HG03565 (cell line): ENCODE results near the gene GGNBP2.

ENCODE experiments used
- ATAC-seq: cut with Tn5 transposase; IDR thresholded peaks from one replicate; pipeline ENCODE4 v1.9.1; 2021; ENCODE audit warnings: mild to moderate bottlenecking, moderate library complexity; ENCODE audit not compliant: unreplicated experiment

The GGNBP2 gene

GRCh38 chr17:36550491-36551417, 6.0 kb downstream of the GGNBP2 start:
- ATAC-seq: no peak

GRCh38 chr17:36553459-36553858, 8.7 kb downstream of the GGNBP2 start:
- no peak for ATAC-seq

- no peak for ATAC-seq
Observed at GRCh38 chr17:36566081-36566480, 21.4 kb downstream of the GGNBP2 start.

GRCh38 chr17:36575028-36575427, 30.3 kb downstream of the GGNBP2 start:
- ATAC-seq: no peak

GRCh38 chr17:36576793-36577192, 32.1 kb downstream of the GGNBP2 start:
- ATAC-seq: no peak

- no peak for ATAC-seq
Observed at GRCh38 chr17:36578671-36579070, 34.0 kb downstream of the GGNBP2 start.

GRCh38 chr17:36583787-36584186, 39.1 kb downstream of the GGNBP2 start:
- no peak for ATAC-seq

- ATAC-seq: no peak
Observed at GRCh38 chr17:36586138-36586537, 41.4 kb downstream of the GGNBP2 start.

- no peak for ATAC-seq
Observed at GRCh38 chr17:36590082-36590481, 45.4 kb downstream of the GGNBP2 start.

GRCh38 chr17:36591434-36592315, 47.0 kb downstream of the GGNBP2 start, which contains the start of gene DHRS11:
Gene DHRS11 (plus strand): TSS chr17:36591879. CDS start chr17:36592010, 131 bp downstream.
- peak; percentile 57 for ATAC-seq

GRCh38 chr17:36592316-36592715, 47.6 kb downstream of the GGNBP2 start:
- no peak for ATAC-seq

- ATAC-seq: no peak
Observed at GRCh38 chr17:36592716-36593321, 48.1 kb downstream of the GGNBP2 start.

- ATAC-seq: no peak
Observed at GRCh38 chr17:36593656-36594316, 49.1 kb downstream of the GGNBP2 start.

GRCh38 chr17:36594626-36595401, 50.1 kb downstream of the GGNBP2 start:
- no peak for ATAC-seq

GRCh38 chr17:36597226-36597625, 52.5 kb downstream of the GGNBP2 start:
- no peak for ATAC-seq

GRCh38 chr17:36597866-36598777, 53.4 kb downstream of the GGNBP2 start:
- no peak for ATAC-seq

GRCh38 chr17:36598951-36599401, 54.3 kb downstream of the GGNBP2 start:
- no peak for ATAC-seq

- no peak for ATAC-seq
Observed at GRCh38 chr17:36599546-36600250, 55.0 kb downstream of the GGNBP2 start.
